HUES64 (cell line): ENCODE measurements around the gene NRL.
"Not testable (repeated sequence)": the region's sequence is repeated elsewhere in the genome, so short reads cannot be mapped to it uniquely, and the experiment has no call there.

Source experiments
- H3K27ac ChIP-seq: 2 replicates; pipeline ENCODE4 v1.7.0; 2013; ENCODE audit warnings: low read depth, low read length, inconsistent platforms
- H3K27me3 ChIP-seq: 2 replicates; pipeline ENCODE4 v1.6.1; 2013; ENCODE audit warnings: mild to moderate bottlenecking, low read length; ENCODE audit not compliant: insufficient read depth
- H3K36me3 ChIP-seq: 2 replicates; pipeline ENCODE4 v1.6.1; 2013; ENCODE audit warnings: mild to moderate bottlenecking, low read length; ENCODE audit not compliant: insufficient read depth
- H3K4me1 ChIP-seq: 2 replicates; pipeline ENCODE4 v1.6.1; 2013; ENCODE audit warnings: mild to moderate bottlenecking, low read length, moderate library complexity; ENCODE audit not compliant: insufficient read depth
- H3K4me3 ChIP-seq: 2 replicates; pipeline ENCODE4 v1.5.1; 2013; ENCODE audit warnings: mild to moderate bottlenecking, low read length, moderate library complexity
- H3K9ac ChIP-seq: 2 replicates; pipeline ENCODE4 v1.6.1; 2013; ENCODE audit warnings: mild to moderate bottlenecking, low read depth, low read length
- H3K9me3 ChIP-seq: 2 replicates; pipeline ENCODE4 v1.6.1; 2013; ENCODE audit warnings: low read depth, low read length; ENCODE audit not compliant: insufficient read depth
- WGBS: fragments of 150-250, 120-280 bp; methylation state at CpG from one replicate; pipeline ENCODE4 v1.1.7; 2013; ENCODE audit warnings: missing lambda C conversion rate; 5-methylcytosine and 5-hydroxymethylcytosine counted together

NRL gene

DNA sequence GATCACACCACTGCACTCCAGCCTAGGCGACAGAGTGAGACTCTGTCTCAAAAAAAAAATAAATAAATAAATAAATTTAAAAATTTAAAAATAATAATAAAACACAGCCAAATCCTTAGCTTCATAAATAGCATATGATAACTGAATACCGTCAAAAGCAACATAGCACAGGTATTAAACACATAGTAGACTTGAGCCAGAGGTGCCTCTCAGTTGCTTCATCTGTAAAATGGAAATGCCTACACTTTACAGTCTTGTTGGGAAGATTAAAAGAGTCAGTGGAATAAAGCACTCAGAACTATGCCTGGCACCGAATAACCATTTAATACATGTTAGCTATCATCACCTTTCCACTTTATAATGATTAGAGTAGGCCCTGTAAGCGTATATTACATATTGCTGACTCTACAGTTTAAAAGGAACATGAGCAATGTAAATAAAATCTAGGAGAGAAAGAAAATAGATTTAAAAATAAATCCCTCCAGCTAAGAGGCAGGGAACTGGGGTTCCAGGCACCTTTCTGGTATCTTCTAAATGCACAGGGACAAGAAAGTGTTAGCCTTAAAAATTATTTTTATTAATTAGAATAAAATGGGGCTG is 8.0 kb downstream of the NRL start:
- Histone ChIP-seq H3K9me3 (peaks cover 5% of the 10 kb centered on the region; the same call in 1 of the 2 replicates), H3K27me3 (no peaks in the 10 kb centered on the region), H3K9ac (no peak overlapping the region), H3K4me3 (no peak overlapping the region), H3K27ac (no peak overlapping the region), H3K36me3 (peaks cover 16% of the 10 kb centered on the region), H3K4me1 (no peaks in the 10 kb centered on the region)
- 100% methylated on average over 1 of the region's 4 CpGs for WGBS

GRCh38 chr14:24105609-24106239 is 9.0 kb downstream of the NRL start:
- H3K9me3 ChIP-seq, H3K27me3 ChIP-seq, H3K9ac ChIP-seq, H3K27ac ChIP-seq, H3K4me1 ChIP-seq, H3K4me3 ChIP-seq: not testable (repeated sequence)
- H3K36me3 ChIP-seq, result peaks cover 21% of the 10 kb centered on the region
- WGBS, result 91% methylated on average over 8 of the region's 8 CpGs

- H3K27me3 ChIP-seq, result no peaks in the 10 kb centered on the region
- peaks cover 44% of the 10 kb centered on the region for H3K36me3 ChIP-seq
- 96% methylated on average over 13 of the region's 13 CpGs for WGBS
These were observed 11.3 kb downstream of the NRL start for GRCh38 chr14:24103451-24103850.

GRCh38 chr14:24102357-24103048 is 12.2 kb downstream of the NRL start:
- no peak overlapping the region for H3K4me3 ChIP-seq
- H3K9me3 ChIP-seq, result peaks cover 5% of the 10 kb centered on the region; the same call in 1 of the 2 replicates
- H3K27ac ChIP-seq, result no peak overlapping the region
- 93% methylated on average over 7 of the region's 7 CpGs for WGBS
- no peaks in the 10 kb centered on the region for H3K4me1 ChIP-seq
- peaks cover 51% of the 10 kb centered on the region for H3K36me3 ChIP-seq
- H3K9ac ChIP-seq, result no peak overlapping the region
- no peaks in the 10 kb centered on the region for H3K27me3 ChIP-seq

More at GRCh38 chr14:24103451-24103850, 11.3 kb downstream of the NRL start:
- H3K4me1 ChIP-seq, result no peaks in the 10 kb centered on the region
- peaks cover 5% of the 10 kb centered on the region; the same call in 1 of the 2 replicates for H3K9me3 ChIP-seq
- H3K27ac ChIP-seq, result no peak overlapping the region
- no peak overlapping the region for H3K4me3 ChIP-seq
- H3K9ac ChIP-seq, result no peak overlapping the region

DNA sequence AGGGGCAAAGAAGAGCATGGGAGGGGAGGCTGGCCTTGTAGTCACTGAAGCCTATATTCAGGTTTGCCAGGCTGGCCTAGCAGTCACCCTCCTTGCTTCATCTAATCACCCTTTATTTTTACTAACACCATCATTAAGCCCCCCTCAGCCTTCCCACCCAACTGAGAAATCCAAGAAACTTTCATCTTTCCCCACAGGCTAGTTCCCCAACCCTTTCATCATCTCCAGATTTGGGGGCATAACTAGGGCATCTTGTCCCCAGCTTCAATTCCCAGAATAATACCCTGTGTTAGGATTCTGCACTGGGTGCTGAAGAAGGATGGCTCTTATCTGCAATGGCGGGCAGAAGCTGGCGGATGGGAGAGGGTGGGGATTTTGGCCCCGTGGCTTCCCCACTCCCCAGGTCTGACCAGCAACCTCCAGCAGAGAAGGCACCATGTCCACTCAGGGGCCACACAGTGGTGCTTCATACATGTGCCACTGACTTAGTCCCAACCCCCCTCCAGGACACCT is 13.7 kb downstream of the NRL start:
- peaks cover 5% of the 10 kb centered on the region; the same call in 1 of the 2 replicates for H3K9me3 ChIP-seq
- no peak overlapping the region for H3K9ac ChIP-seq
- H3K4me1 ChIP-seq, result no peaks in the 10 kb centered on the region
- no peaks in the 10 kb centered on the region for H3K27me3 ChIP-seq
- WGBS, result 100% methylated on average over 1 of the region's 3 CpGs
- no peak overlapping the region for H3K27ac ChIP-seq
- H3K4me3 ChIP-seq, result no peak overlapping the region
- H3K36me3 ChIP-seq, result peaks cover 51% of the 10 kb centered on the region

GRCh38 chr14:24100197-24100981 is 14.4 kb downstream of the NRL start:
- no peaks in the 10 kb centered on the region for H3K27me3 ChIP-seq
- H3K4me1 ChIP-seq, result 0 out of 2 replicates have a peak, but pooled peaks cover 4% of the 10 kb centered on the region
- H3K27ac ChIP-seq, result no peak overlapping the region
- peaks cover 51% of the 10 kb centered on the region for H3K36me3 ChIP-seq
- no peak overlapping the region for H3K4me3 ChIP-seq
- WGBS, result 90% methylated on average over 4 of the region's 4 CpGs
- H3K9ac ChIP-seq, result no peak overlapping the region
- H3K9me3 ChIP-seq, result peaks cover 5% of the 10 kb centered on the region; the same call in 1 of the 2 replicates

DNA sequence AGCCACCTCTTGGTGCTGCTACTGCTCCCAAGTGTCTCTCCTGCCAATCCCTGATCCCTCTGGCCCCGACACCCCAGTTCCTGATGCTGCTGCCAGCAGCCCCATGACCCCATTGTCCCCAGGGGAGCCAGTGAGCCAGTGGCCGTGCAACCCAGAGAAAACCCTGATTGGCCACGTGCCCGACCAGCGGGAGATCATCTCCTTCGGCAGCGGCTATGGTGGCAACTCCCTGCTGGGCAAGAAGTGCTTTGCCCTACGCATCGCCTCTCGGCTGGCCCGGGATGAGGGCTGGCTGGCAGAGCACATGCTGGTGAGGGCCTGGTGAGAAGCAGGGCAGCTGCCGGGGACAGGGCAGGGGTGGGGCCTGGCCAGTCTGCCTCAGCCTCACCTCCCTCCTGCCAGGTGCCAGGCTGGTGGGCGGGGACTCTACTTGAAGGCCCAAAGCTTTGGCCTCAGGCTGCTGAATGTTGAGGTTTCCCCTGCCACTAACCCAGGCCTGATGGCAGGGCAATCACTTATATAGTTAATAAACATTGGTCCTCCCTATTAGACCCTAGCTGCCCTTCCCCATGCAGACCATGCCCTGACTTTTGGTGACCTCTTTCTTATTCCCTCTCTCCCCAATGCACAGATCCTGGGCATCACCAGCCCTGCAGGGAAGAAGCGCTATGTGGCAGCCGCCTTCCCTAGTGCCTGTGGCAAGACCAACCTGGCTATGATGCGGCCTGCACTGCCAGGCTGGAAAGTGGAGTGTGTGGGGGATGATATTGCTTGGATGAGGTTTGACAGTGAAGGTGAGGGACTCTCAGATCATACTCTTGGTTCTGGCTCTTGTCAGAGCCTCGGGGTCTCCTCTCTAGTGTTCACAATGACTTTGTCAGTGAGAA is 15.6 kb downstream of the NRL start:
- H3K9ac ChIP-seq, result no peak overlapping the region
- H3K4me1 ChIP-seq, result 0 out of 2 replicates have a peak, but pooled peaks cover 9% of the 10 kb centered on the region
- H3K27ac ChIP-seq, result no peak overlapping the region
- no peaks in the 10 kb centered on the region for H3K9me3 ChIP-seq
- H3K27me3 ChIP-seq, result no peaks in the 10 kb centered on the region
- no peak overlapping the region for H3K4me3 ChIP-seq
- H3K36me3 ChIP-seq, result peaks cover 51% of the 10 kb centered on the region
- 92% methylated on average over 17 of the region's 17 CpGs for WGBS

GRCh38 chr14:24098229-24098926 is 16.4 kb downstream of the NRL start:
- WGBS, result 95% methylated on average over 16 of the region's 16 CpGs
- Histone ChIP-seq H3K36me3 (peaks cover 44% of the 10 kb centered on the region), H3K9ac (no peak overlapping the region), H3K27ac (no peak overlapping the region), H3K4me3 (no peak overlapping the region), H3K9me3 (no peaks in the 10 kb centered on the region), H3K27me3 (no peaks in the 10 kb centered on the region), H3K4me1 (peaks cover 13% of the 10 kb centered on the region)

DNA sequence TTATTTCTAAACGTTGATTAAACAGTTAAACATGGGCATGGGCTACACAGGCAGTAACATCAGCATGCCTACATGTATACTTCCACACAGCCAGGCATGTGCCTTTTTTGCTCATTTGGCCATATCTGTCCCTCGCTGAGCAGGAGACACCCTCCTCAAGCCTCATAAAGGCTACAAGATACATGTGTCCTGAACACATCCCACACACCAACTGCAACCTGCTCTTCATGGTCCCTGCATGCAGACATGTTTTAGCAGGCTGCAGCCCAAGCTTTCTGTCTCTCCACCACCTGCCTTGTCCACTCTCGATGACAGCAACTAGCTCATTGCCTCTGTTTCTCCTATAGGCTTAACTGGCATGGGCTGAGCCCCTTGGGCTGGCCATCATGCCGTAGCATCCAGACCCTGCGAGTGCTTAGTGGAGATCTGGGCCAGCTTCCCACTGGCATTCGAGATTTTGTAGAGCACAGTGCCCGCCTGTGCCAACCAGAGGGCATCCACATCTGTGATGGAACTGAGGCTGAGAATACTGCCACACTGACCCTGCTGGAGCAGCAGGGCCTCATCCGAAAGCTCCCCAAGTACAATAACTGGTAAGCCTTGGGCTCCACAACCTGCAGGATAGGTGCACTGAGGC is 18.1 kb downstream of the NRL start:
- no peak overlapping the region for H3K27ac ChIP-seq
- no peak overlapping the region for H3K4me3 ChIP-seq
- H3K4me1 ChIP-seq, result peaks cover 14% of the 10 kb centered on the region
- H3K27me3 ChIP-seq, result peaks cover 6% of the 10 kb centered on the region
- WGBS, result 93% methylated on average over 8 of the region's 8 CpGs
- H3K9me3 ChIP-seq, result no peaks in the 10 kb centered on the region
- peaks cover 35% of the 10 kb centered on the region for H3K36me3 ChIP-seq
- H3K9ac ChIP-seq, result no peak overlapping the region
